Measurements from ENCODE around the gene SYN1. TPM values are rescaled to one million over a fixed set of nuclear protein-coding genes. Genes with fewer than 3 reads are reported as not detected.

The SYN1 gene
- polyA plus RNA-seq, 1 donor from 2014 or later: 4.3 TPM

- H3K27me3 ChIP-seq (ENCODE audit: insufficient read depth, low read depth, low read length): no peaks in the 10 kb centered on the region
- H3K9me3 ChIP-seq (ENCODE audit: low read length): no peaks in the 10 kb centered on the region
- no peaks in the 10 kb centered on the region for H3K9me2 ChIP-seq (ENCODE audit: insufficient read depth, low read length)
- H3K9ac ChIP-seq (ENCODE audit: low read length): no peak overlapping the region
- H3K4me2 ChIP-seq (ENCODE audit: low read length): no peak overlapping the region
- TF ChIP-seq TAF1 (IDR thresholded peaks at IDR 0.05; ENCODE audit: low read depth) (no peak), EP300 (conservative IDR thresholded peaks at IDR 0.05; ENCODE audit: poor library complexity, severe bottlenecking) (no peak), POLR2AphosphoS5 (IDR thresholded peaks at IDR 0.05) (no peak), RAD21 (conservative IDR thresholded peaks at IDR 0.05) (no peak), EZH2 (IDR thresholded peaks at IDR 0.05; ENCODE audit: borderline replicate concordance, insufficient read depth, low read length, poor library complexity, severe bottlenecking) (no peak), SMC3 (conservative IDR thresholded peaks at IDR 0.05; ENCODE audit: poor library complexity) (no peak), MXI1 (conservative IDR thresholded peaks at IDR 0.05; ENCODE audit: poor library complexity, severe bottlenecking) (no peak), REST (IDR thresholded peaks at IDR 0.05; ENCODE audit: borderline replicate concordance) (no peak)
- TF ChIP-seq, protein P1, sequence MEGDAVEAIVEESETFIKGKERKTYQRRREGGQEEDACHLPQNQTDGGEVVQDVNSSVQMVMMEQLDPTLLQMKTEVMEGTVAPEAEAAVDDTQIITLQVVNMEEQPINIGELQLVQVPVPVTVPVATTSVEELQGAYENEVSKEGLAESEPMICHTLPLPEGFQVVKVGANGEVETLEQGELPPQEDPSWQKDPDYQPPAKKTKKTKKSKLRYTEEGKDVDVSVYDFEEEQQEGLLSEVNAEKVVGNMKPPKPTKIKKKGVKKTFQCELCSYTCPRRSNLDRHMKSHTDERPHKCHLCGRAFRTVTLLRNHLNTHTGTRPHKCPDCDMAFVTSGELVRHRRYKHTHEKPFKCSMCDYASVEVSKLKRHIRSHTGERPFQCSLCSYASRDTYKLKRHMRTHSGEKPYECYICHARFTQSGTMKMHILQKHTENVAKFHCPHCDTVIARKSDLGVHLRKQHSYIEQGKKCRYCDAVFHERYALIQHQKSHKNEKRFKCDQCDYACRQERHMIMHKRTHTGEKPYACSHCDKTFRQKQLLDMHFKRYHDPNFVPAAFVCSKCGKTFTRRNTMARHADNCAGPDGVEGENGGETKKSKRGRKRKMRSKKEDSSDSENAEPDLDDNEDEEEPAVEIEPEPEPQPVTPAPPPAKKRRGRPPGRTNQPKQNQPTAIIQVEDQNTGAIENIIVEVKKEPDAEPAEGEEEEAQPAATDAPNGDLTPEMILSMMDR (IDR thresholded peaks at IDR 0.05; ENCODE audit: poor library complexity, severe bottlenecking): no peak
- no peak overlapping the region for H2AFZ ChIP-seq (ENCODE audit: low read depth, low read length)
- H3K27ac ChIP-seq (ENCODE audit: low read length): no peak overlapping the region
- no peak overlapping the region for H3K4me3 ChIP-seq (ENCODE audit: low read length)
- H3K79me2 ChIP-seq (replicated peaks; ENCODE audit: insufficient read depth, low read length): no peaks in the 10 kb centered on the region
- no peaks in the 10 kb centered on the region for H3K36me3 ChIP-seq (ENCODE audit: insufficient read depth, low read length)
- H3F3A ChIP-seq (ENCODE audit: insufficient read depth, low read length, poor library complexity, severe bottlenecking): no peaks in the 10 kb centered on the region
- H4K20me1 ChIP-seq (ENCODE audit: insufficient read depth): no peaks in the 10 kb centered on the region
Measured at GRCh38 chrX:47593522-47593921, 26.1 kb downstream of the SYN1 start.

DNA sequence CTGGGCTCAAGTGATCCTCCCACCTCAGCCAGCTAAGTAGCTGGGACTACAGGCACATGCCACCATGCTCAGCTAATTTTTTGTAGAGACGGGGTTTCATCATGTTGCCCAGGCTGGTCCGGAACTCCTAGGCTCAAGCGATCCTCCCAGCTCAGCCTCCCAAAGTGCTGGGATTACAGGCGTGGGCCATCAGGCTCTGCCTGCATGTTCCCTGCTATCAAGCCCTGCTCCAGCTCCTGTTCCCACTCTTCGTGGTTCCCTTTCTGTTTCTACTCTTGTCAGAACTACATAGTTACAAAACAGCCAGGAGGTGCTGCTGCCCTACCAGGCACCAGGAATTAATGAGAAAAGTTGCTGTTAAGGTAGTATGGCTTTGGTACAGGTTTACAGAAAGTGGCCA is 28.7 kb downstream of the SYN1 start:
- Histone ChIP-seq H2AFZ (ENCODE audit: low read depth, low read length) (no peak overlapping the region), H3K9me2 (ENCODE audit: insufficient read depth, low read length) (no peaks in the 10 kb centered on the region), H3K27ac (ENCODE audit: low read length) (no peak overlapping the region), H3K4me3 (ENCODE audit: low read length) (no peak overlapping the region), H3K79me2 (replicated peaks; ENCODE audit: insufficient read depth, low read length) (no peaks in the 10 kb centered on the region), H4K20me1 (ENCODE audit: insufficient read depth) (no peaks in the 10 kb centered on the region), H3K9me3 (ENCODE audit: low read length) (no peaks in the 10 kb centered on the region), H3K27me3 (ENCODE audit: insufficient read depth, low read depth, low read length) (no peaks in the 10 kb centered on the region), H3K4me2 (ENCODE audit: low read length) (no peak overlapping the region), H3K36me3 (ENCODE audit: insufficient read depth, low read length) (no peaks in the 10 kb centered on the region), H3K9ac (ENCODE audit: low read length) (no peak overlapping the region), H3F3A (ENCODE audit: insufficient read depth, low read length, poor library complexity, severe bottlenecking) (no peaks in the 10 kb centered on the region)
- TF ChIP-seq EZH2 (IDR thresholded peaks at IDR 0.05; ENCODE audit: borderline replicate concordance, insufficient read depth, low read length, poor library complexity, severe bottlenecking) (no peak), RAD21 (conservative IDR thresholded peaks at IDR 0.05) (no peak), MXI1 (conservative IDR thresholded peaks at IDR 0.05; ENCODE audit: poor library complexity, severe bottlenecking) (no peak), SMC3 (conservative IDR thresholded peaks at IDR 0.05; ENCODE audit: poor library complexity) (no peak), POLR2AphosphoS5 (IDR thresholded peaks at IDR 0.05) (no peak), EP300 (conservative IDR thresholded peaks at IDR 0.05; ENCODE audit: poor library complexity, severe bottlenecking) (no peak), REST (IDR thresholded peaks at IDR 0.05; ENCODE audit: borderline replicate concordance) (no peak), TAF1 (IDR thresholded peaks at IDR 0.05; ENCODE audit: low read depth) (no peak)
- TF ChIP-seq, protein P1 (IDR thresholded peaks at IDR 0.05; ENCODE audit: poor library complexity, severe bottlenecking): no peak
